ENCODE data around the gene GLYR1. TPM values are rescaled to one million over a fixed set of nuclear protein-coding genes. Genes with fewer than 3 reads are reported as not detected.
A peak's percentile ranks its signal among the peaks of the same experiment; 100 is the strongest.

Gene GLYR1
- total and polyA plus RNA-seq, 5 donors, result 56.1 to 84.4 (median 79.3) TPM

DNA sequence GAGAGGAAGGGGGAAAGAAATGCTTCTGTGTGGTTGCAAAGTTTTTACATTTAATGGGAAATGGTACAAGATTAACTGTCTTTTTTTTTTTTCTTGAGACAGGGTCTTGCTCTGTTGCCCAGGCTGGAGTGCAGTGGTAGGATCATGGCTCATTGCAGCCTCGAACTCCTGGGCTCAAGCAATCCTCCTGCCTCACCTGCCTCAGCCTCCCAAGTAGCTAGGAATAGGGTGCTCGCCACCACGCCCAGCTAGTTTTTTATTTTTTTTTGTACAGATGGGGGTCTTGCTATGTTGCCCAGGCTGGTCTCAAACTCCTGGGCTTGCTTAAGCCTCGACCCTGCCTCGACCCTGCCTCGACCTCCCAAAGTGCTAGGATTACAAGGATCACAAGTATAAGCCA lies 40.8 kb downstream of the GLYR1 start:
- Histone ChIP-seq H3K4me1 (ENCODE audit: control insufficient read depth, insufficient read depth, low read length) (no peaks in the 10 kb centered on the region), H3K27me3 (ENCODE audit: control insufficient read depth, insufficient read depth) (no peaks in the 10 kb centered on the region), H3K4me3 (ENCODE audit: low read length) (no peak overlapping the region), H3K27ac (ENCODE audit: low read length) (no peak overlapping the region), H3K9me3 (ENCODE audit: control insufficient read depth, low read length) (no peaks in the 10 kb centered on the region)
- WGBS, result 96% methylated on average over 6 of the region's 6 CpGs
- intact Hi-C loops (cut with DNase I), result loop anchor here in 1 of 4 donors (10.0 kb wide), 1 partner anchor 149 kb away; the partner anchor contains the start of gene SEC14L5
- DNase-seq (peak in 1 of 3 donors; percentile 22), ATAC-seq (no peak)

DNA sequence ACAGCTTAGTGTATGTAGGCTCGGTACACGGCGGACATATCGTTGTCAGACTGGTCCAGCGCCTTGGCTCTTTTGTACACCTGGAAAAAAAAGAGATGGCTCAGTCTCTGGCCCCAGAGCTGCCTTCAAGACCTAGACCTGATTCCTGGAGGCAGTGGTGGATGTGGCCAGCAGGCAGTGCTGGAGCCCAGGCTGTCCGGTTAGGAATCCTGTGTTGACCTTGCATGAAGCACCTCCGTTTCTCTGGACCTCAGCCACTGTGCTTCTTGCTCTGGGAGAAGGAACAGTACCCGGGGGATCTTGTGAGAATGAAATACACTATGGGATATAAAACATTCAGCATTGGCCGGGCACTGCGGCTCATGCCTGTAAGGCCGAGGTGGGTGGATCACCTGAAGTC lies 41.9 kb downstream of the GLYR1 start:
- DNase-seq (peak in 2 of 3 donors; percentile 67 to 72), ATAC-seq (no peak)
- Histone ChIP-seq H3K27ac (ENCODE audit: low read length) (peak overlapping the region; percentile 33), H3K4me3 (ENCODE audit: low read length) (no peak overlapping the region), H3K4me1 (ENCODE audit: control insufficient read depth, insufficient read depth, low read length) (no peaks in the 10 kb centered on the region), H3K27me3 (ENCODE audit: control insufficient read depth, insufficient read depth) (no peaks in the 10 kb centered on the region), H3K9me3 (ENCODE audit: control insufficient read depth, low read length) (no peaks in the 10 kb centered on the region)
- intact Hi-C loops (cut with DNase I), result loop anchor here in 1 of 4 donors (10.0 kb wide), 1 partner anchor 150 kb away; the partner anchor contains the start of gene SEC14L5
- 65% methylated on average over 11 of the region's 11 CpGs for WGBS

DNA sequence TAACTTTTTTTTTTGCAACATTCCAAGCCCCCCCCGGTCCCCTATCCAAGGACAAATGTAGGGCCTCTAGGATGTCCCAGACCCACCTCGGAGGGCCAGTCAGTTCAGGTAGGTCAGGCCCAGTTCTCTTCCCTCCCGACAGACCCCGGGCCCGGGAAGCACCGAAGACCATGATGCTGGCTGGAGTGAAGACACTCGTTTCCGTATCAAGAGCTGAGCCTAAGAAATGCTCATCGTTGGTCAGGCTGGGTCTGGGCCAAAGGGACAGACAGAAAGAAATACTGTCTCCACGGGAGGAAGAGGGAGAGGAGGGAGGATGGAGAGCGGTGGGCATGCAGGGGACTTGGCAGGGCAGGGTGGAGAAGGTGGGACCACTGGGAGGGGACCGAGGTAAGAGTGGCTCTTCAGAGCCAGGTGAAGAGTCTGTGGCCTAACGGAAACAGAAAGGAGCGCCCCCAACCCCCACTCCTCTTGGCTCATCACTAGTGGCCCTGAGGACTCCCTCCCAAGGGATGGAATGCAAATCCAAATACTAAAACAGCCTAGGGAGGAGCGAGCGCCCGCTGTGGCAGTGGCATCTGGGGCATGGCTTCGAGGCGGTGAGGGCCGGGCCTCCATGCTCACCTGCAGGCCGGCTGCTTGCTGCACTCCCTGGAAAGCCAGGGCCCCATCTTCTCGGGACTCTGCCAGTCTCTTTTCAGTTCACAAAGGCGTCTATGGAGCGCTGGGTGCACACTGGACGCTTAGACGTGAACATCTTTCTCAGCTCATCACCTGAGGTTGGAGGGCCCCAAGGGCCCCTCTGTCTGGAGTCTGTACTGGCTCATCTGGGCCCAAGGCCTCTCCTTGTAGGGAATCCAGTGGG lies 43.0 kb downstream of the GLYR1 start:
- intact Hi-C loops (cut with DNase I), result loop anchor here in 1 of 4 donors (10.0 kb wide), 1 partner anchor 151 kb away; the partner anchor contains the start of gene SEC14L5
- Histone ChIP-seq H3K9me3 (ENCODE audit: control insufficient read depth, low read length) (no peaks in the 10 kb centered on the region), H3K4me1 (ENCODE audit: control insufficient read depth, insufficient read depth, low read length) (no peaks in the 10 kb centered on the region), H3K27me3 (ENCODE audit: control insufficient read depth, insufficient read depth) (no peaks in the 10 kb centered on the region), H3K4me3 (ENCODE audit: low read length) (no peak overlapping the region), H3K27ac (ENCODE audit: low read length) (no peak overlapping the region)
- WGBS, result 65% methylated on average over 26 of the region's 26 CpGs
- DNase-seq (peak in 1 of 3 donors; percentile 48), ATAC-seq (no peak)

DNA sequence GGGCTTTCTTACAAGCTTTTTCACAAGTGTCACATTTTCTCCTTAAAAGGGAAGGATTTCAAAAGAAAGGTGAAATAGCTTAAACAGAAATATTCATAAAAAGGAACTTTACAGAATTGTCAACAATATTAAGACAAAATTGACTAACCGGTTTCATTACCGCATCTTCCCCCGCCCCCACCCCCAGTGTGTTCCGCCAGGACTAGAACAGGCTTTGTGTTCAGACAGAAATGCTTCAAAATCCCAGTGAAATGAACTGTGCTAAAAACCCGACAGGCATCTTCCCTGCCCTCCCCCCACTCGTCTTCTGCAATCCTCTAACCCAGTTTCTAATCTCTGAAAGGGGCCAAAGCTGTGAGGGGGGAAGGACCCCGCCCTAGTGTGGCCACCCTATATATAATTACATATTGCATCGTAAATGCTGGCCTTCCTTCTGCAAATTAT lies 43.7 kb downstream of the GLYR1 start:
- DNase-seq (peak in 1 of 3 donors; percentile 27), ATAC-seq (no peak)
- Histone ChIP-seq H3K4me3 (ENCODE audit: low read length) (no peak overlapping the region), H3K27ac (ENCODE audit: low read length) (no peak overlapping the region), H3K9me3 (ENCODE audit: control insufficient read depth, low read length) (no peaks in the 10 kb centered on the region), H3K4me1 (ENCODE audit: control insufficient read depth, insufficient read depth, low read length) (no peaks in the 10 kb centered on the region), H3K27me3 (ENCODE audit: control insufficient read depth, insufficient read depth) (no peaks in the 10 kb centered on the region)
- WGBS, result 55% methylated on average over 8 of the region's 8 CpGs
- intact Hi-C loops (cut with DNase I), result loop anchor here in 1 of 4 donors (10.0 kb wide), 1 partner anchor 151 kb away; the partner anchor contains the start of gene SEC14L5

DNA sequence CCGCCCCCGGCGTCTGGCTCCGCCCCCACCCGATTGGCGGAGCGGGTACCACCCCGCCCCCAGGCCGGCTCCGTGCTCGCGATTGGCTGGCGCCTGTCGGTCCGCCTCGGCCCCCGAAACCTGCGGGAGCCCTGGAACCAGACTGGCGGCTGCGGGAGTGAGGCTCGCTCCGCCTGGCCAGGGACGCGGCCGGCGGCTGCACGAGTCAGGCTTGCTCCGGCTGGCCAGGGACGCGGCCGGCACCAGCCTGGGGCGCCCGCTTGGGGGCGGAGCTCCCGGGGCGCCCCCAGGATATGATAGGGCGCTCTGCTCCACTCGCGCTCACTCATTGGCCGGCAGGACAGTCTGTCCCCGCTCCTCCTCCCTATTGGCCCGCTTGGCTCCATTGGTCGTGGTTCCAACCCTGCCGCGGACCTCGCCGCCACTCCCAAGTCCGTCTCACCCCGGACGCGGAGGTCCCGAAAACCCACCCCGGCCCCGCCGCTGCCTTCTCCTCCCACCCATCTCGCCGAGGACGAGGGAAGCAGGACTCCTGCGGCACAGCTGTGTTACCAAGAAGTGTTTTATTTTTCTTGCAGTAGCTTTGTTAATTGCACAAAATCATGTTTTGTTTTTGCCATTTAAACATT lies 44.3 kb downstream of the GLYR1 start:
- H3K4me1 ChIP-seq (ENCODE audit: control insufficient read depth, insufficient read depth, low read length), result no peaks in the 10 kb centered on the region
- WGBS, result under 1% methylated on average over 59 of the region's 59 CpGs
- intact Hi-C loops (cut with DNase I), result loop anchor here in 1 of 4 donors (10.0 kb wide), 1 partner anchor 152 kb away; the partner anchor contains the start of gene SEC14L5
- peak; percentile 94 to 97 (median 97) for DNase-seq
- ATAC-seq, result peak; percentile 95 to 96
- peak overlapping the region; percentile 64 for H3K27ac ChIP-seq (ENCODE audit: low read length)
- no peaks in the 10 kb centered on the region for H3K9me3 ChIP-seq (ENCODE audit: control insufficient read depth, low read length)
- H3K27me3 ChIP-seq (ENCODE audit: control insufficient read depth, insufficient read depth), result no peaks in the 10 kb centered on the region
- peak overlapping the region; percentile 66 for H3K4me3 ChIP-seq (ENCODE audit: low read length)

DNA sequence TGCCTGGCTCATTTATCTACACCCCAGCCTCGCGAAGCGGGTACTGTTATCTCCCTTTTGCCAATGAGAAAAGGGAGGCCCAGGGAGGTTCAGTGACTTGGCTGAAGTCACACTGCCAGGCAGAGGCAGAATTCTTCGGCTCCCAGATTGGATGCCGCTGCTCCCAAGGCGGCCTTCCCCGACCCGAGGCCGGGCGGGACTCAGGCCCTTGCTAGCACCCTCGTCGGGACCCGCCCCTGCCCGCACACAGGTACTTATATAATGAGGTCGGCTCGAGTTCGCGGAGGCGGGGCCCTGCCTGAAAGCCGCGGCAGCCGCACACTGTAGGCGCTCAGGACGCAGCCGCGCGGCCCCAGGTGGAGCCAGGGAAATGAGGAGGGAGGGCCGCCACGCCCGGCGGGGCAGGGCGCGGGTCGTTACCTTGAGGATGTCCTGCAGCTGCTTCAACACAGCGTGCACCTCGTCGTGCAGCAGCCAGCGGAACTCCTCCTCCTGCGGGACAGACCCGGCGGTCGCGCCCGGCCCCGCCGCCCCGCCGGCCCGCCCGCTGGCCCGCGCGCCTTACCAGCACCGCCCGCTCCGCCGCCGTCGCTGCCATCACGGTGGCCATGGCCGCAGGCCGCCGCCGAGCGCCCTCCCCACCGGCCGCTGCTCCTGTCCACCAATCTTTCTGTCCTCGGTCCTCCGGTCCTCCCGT lies 45.0 kb downstream of the GLYR1 start, which contains the start of gene ROGDI:
TSS of gene ROGDI (minus strand) at position 672 of the 697 bp plus-strand sequence. CDS start at position 610, 62 bp downstream.
- peak; percentile 72 to 94 (median 90) for DNase-seq
- peak within 1 kb of the TSS; percentile 66 for H3K4me3 ChIP-seq (ENCODE audit: low read length)
- under 1% methylated on average over 70 of the region's 70 CpGs for WGBS
- intact Hi-C loops (cut with DNase I), result loop anchor here in 1 of 4 donors (10.0 kb wide), 1 partner anchor 153 kb away; the partner anchor contains the start of gene SEC14L5
- no peaks in the 10 kb centered on the region for H3K4me1 ChIP-seq (ENCODE audit: control insufficient read depth, insufficient read depth, low read length)
- no peaks in the 10 kb centered on the region for H3K9me3 ChIP-seq (ENCODE audit: control insufficient read depth, low read length)
- H3K27me3 ChIP-seq (ENCODE audit: control insufficient read depth, insufficient read depth), result no peaks in the 10 kb centered on the region
- peak within 1 kb of the TSS; percentile 64 for H3K27ac ChIP-seq (ENCODE audit: low read length)
- ATAC-seq, result peak; percentile 13 to 60

DNA sequence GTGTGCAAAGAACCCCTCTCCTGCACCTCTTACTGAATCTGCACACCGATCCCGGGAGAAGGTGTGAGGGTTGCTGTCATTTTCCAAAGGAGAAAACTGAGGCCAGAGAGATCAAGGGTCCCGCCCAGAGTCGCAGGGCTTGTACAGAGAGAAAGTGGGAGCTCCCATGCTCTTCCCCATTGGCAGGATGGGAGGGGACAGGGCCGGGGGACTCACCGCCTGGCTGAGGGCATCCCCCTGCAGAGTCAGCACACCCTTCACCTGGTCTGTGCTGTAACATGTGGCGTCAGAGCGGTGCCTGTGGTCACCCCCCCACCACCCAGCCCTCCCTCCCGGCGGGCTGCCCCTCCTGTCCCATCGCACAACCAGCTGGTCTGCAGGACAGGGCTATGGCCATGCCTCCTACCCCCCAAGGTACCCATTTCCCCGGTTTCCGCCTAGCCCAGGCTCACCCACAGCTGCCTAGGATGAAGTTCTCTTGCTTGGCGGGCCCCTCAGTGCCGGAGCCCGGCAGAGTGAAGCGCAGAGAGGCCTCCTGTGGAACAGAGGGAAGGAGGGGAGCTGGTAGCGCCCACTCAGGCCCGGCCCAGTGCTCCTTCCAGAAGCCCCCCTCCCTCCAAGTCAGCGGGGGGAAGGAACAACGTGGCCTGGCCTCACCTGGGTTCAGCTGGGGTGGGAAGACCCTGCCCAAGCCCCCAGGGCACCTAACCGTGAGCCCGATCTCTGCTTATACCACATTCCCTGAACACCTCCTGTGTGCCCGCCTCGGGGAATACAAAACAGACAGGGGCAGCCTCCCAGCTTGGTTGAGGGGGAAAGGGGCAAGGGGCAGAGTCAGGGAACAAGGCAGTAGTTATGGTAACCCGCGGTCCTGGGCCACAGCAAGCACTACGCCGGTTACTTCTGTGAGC lies 45.8 kb downstream of the GLYR1 start:
- 56% methylated on average over 29 of the region's 29 CpGs for WGBS
- intact Hi-C loops (cut with DNase I), result loop anchor here in 1 of 4 donors (10.0 kb wide), 1 partner anchor 153 kb away; the partner anchor contains the start of gene SEC14L5
- Histone ChIP-seq H3K27me3 (ENCODE audit: control insufficient read depth, insufficient read depth) (no peaks in the 10 kb centered on the region), H3K9me3 (ENCODE audit: control insufficient read depth, low read length) (no peaks in the 10 kb centered on the region), H3K4me1 (ENCODE audit: control insufficient read depth, insufficient read depth, low read length) (no peaks in the 10 kb centered on the region), H3K4me3 (ENCODE audit: low read length) (peak overlapping the region; percentile 66), H3K27ac (ENCODE audit: low read length) (peak overlapping the region; percentile 64)
- DNase-seq (peak in 1 of 3 donors; percentile 58), ATAC-seq (no peak)

DNA sequence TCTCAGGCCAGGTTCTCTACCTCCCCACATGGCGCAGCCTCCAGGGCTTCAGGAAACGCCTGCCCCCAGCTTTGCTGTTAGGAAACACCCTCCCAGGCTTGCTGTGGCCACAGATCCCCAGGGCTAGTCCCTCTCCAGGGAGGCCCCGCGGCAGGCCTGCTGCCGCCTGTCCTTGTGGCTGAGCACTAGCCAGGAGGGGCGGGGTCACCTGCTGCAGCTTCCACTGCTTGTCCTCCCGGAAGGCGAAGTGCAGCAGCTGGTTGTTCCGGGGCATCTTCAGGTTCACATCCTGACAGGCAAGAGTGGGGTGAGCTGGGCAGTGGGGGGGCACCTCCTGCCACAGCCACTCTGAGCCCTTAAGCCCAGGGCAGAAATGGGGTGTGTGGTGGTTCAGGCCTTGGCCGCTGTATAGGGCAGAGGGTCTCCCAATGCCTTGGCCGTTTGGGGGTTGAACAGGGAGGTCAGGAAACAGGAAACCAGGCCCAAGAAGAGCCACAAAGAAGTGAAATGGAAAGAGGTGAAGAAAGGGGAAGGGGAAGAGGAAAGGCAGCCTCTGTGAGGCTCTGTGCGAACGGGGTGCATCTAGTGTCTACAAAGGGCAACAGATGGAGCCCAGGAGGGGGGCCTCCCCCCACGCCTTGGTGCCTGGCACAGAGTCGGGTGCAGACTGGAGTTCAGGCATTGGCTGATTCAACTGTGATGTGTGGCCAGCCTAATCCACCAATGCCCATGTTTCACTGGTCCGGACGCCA lies 46.6 kb downstream of the GLYR1 start:
- no peaks in the 10 kb centered on the region for H3K4me1 ChIP-seq (ENCODE audit: control insufficient read depth, insufficient read depth, low read length)
- intact Hi-C loops (cut with DNase I), result loop anchor here in 1 of 4 donors (10.0 kb wide), 1 partner anchor 154 kb away; the partner anchor contains the start of gene SEC14L5
- DNase-seq (peak in 2 of 3 donors; percentile 77 to 78), ATAC-seq (no peak)
- H3K27ac ChIP-seq (ENCODE audit: low read length), result no peak overlapping the region
- no peak overlapping the region for H3K4me3 ChIP-seq (ENCODE audit: low read length)
- 68% methylated on average over 17 of the region's 17 CpGs for WGBS
- H3K9me3 ChIP-seq (ENCODE audit: control insufficient read depth, low read length), result no peaks in the 10 kb centered on the region
- H3K27me3 ChIP-seq (ENCODE audit: control insufficient read depth, insufficient read depth), result no peaks in the 10 kb centered on the region

DNA sequence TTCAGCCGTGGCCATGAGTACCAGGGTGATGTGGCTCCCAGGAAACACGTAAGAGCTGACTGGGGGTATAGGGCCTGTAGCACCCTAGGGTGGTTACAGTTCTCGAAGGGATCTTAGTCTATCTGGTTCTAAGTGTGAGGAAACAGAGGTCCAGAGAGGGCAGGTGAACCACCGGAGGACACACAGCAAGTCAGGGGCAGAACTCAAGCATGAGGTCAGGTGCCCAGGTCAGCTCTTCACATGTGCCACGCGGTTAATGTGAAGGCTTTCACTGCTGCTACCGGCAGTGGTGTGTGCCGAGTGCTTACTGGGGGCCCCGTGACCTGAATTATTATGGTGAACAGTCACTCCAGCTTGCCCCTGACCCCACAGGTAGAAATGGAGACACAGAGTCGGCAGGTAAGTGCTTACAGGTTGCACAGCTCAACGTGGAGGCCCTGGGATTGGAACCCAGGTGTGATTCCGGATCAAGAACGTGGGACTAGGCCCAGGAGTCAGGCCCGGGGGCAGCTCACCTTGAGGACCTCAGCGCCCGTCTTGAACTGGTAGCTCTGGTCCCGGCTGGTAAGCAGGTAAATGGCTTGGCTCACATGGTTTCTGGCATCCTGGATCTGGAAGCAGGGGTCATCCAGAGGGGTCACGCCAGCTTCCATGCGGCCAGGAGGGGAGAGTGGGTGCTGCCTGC lies 47.8 kb downstream of the GLYR1 start:
- intact Hi-C loops (cut with DNase I), result no loop called here
- 93% methylated on average over 19 of the region's 19 CpGs for WGBS
- H3K27me3 ChIP-seq (ENCODE audit: control insufficient read depth, insufficient read depth), result no peaks in the 10 kb centered on the region
- ATAC-seq (no peak), DNase-seq (peak in 1 of 3 donors; percentile 41)
- H3K27ac ChIP-seq (ENCODE audit: low read length), result no peak overlapping the region
- no peaks in the 10 kb centered on the region for H3K9me3 ChIP-seq (ENCODE audit: control insufficient read depth, low read length)
- no peaks in the 10 kb centered on the region for H3K4me1 ChIP-seq (ENCODE audit: control insufficient read depth, insufficient read depth, low read length)
- H3K4me3 ChIP-seq (ENCODE audit: low read length), result no peak overlapping the region

All from right cardiac atrium (tissue), 5 donors.